GM23248 (cell line): ENCODE results near the gene FADD.

Experiments used
- EZH2 ChIP-seq: fragments of 200-600 bp; sonication (generic); IDR thresholded peaks from 2 replicates; pipeline ENCODE4 v1.6.1; 2018; ENCODE audit warnings: antibody characterized with exemption, mild to moderate bottlenecking; ENCODE audit not compliant: insufficient read depth, poor library complexity, severe bottlenecking
- EZH2phosphoT487 ChIP-seq: fragments of 200-600 bp; sonication (generic); IDR thresholded peaks from 2 replicates; pipeline ENCODE4 v1.6.1; 2018; ENCODE audit warnings: antibody characterized with exemption, moderate library complexity, mild to moderate bottlenecking, low read depth; ENCODE audit not compliant: insufficient read depth

GRCh38 chr11:70167723-70168404, 35.2 kb upstream of the FADD start:
- TF ChIP-seq EZH2phosphoT487 (no peak), EZH2 (no peak)
